ENCODE measurements around the gene RAPGEF4.

RAPGEF4 gene

DNA sequence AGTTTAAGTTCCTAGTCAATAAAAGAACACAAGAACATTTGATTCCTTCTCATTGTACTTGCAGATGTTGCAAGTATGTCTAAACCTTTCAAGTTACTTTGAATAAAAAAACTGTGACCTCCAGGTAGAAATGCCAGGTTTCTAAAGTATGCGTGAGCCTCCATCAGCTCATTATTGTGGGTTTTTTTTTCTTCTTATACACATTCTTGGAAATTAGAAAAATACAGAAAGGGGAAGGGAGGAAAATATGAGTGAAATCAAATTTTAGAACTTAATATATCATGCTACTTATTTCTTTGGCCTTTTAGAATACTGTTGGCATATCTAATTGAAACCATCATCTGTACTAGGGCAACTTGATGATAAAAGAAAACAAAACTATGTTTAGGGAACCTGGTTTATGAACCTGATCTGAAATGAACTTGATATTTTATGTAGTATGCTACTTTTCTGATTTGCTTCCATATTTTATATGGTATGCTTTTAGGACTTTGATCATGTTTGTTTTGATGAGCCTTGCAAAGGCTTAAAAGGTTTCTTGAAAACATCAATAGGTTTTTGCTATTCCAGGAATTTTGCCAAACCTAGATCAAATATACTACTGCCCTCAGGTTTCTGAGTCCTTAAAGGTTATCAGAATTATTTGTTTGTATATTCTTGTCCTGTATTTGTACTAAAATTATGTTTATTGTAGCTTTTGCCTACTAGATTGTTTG, 209.3 kb downstream of the RAPGEF4 start:
- DNase-seq, result no peak

DNA sequence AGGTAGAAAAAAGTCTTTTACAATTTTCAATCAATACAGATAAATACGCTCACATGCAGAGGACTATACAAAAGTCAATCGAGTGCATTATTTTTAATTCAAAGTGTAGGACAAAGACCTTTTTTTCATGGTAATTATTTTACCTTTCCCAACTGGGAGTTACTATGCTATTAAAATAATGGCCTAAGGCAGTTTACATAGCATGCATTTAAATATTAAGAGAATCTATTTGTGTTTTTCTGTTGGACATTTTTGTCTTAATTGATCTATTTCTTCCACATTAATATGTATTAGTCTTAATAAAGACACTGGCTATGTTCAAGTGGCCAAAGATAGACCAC, 209.8 kb downstream of the RAPGEF4 start:
- no peak for DNase-seq

DNA sequence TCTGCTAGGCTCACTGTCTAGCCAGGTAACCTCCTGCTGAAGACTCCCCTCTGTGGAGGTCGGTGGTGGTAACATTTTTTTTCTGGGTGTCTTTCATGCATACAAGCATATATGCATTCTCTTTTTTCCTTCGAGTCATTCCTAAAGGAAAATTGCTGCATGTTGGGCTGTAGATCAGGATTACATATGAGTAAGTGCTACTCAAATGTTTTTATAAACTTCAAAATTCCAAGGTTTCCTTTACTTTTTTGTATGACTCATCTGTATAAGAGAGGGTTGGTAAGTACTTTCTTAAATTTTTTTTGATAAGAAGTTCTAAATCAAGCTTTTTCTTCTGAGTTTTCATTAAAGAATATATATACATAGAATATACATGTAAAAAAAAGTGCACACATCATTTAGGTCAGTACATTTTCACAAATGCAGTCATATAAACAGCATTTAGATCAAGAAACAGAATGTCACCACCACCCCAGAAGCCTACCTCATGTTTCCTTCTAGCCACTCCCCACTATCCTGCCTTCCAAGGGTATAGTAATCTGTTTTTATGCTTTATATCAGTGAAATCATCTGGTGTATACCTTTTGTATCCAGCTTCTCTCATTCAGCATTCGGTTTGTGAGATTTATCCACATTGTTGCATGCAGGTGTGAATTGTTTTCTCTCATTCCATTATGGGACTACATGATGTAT, 212.0 kb downstream of the RAPGEF4 start:
- no peak for DNase-seq

DNA sequence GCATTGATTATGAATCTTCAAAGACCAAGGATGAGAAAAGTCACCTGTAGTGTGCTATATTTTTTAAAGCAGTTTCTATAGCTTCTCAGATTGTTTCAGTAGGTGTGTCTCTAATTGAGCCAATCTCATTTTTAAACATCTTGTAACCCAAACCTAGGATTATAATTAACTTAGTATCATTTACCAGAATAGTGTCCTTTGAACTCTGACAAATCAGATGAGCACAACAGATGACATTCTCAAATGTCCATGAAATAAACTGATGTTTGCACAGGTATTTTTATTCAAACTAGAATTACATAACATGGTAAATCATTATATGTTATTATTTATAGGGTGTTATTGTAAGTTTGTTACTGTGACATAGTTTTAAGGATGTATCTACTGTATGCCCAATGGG, 213.9 kb downstream of the RAPGEF4 start:
- no peak for DNase-seq

DNA sequence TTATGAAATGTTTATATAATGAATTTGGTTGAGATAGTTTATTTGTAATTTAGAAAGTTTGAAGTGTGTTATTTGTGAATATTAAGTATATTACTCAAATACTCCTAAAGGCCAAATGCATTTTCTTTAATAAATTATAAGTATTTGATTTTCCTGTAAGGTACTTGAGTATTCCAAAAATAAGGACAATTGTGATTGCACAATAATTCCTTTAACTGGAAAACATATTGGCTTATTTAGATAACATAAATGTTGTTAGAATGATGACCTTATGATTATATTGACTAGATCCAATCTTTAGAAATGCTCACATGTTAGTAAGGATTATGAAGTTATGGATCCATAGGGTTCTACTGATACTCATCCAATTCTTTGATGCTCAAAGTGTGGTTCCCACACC, 214.9 kb downstream of the RAPGEF4 start:
- DNase-seq, result no peak

DNA sequence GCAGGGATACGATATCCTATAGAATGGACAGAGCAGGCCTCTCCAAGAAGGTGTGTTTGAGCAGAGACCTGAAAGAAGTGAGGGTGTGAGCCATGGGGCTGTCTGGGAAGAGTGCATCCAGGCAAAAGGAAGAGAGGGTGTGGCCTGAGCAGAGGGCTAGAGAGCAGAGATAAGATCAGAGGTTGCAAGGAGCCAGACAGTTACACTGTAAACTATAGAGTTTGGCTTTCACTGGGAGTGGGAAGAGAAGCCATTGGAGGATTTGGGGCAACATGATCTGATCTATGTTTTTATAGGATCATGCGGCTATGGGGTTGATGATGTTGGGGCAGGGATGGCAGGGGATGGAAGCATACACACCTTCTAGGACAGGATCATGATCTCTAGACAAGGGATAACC, 215.9 kb downstream of the RAPGEF4 start:
- DNase-seq, result no peak

DNA sequence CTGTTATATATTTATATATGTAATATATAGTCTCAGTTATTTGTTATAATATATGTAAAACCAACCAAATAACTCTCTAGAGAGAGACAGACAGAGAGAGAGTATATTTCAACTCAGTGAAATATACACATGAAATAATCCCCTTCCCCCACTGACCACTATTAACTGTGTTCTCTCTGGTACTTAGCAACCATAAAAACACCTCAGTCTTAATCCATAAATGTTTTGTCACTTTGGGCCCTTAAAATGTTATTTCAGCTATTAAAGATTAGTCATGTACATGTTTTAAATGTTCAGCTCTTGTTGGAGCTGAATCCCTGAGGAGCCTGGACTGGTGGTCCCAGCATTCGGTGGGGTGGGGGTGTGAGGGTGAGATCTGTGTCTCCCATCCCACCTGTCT, 217.8 kb downstream of the RAPGEF4 start:
- no peak for DNase-seq

DNA sequence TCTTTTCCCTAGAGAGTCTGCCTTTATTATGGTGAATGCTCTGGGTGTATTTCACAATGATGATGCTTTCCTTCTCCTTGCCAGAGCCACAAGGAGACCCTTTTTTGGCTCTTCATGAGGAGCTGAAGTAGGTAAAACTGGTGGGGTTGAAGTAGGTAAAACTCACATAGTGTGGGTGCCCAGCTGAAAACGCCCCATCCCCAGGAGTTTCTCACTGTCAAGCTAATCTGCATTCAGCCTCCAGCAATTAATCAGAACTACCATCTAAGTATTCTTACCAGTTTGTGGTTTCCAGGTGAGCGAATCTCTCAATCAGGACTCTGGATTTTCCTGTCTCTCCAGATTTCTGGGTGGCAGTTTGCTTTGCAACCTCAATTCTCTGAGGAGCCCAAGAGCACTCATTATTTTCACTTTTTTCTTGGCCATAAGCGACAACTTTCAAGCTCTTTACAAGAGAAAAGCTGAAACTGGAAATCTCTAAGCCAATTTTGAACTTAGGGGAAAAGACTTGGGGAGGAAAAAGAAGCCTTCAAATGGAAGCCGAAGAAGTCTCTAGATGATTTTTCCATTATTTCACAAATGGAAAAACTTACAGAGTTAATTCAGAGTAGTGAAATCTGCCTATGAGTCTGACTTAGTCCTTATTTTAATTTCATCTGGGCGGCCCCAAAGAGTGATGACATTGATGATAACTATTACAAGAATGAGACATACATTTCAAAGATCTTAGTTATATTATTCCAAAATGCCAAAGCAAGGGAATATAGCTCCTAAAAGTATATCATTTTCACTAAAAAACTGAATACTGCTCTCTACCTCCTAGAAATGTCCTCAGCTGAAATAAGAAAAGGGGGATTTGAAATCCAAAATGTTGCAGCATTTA, 218.6 kb downstream of the RAPGEF4 start:
- DNase-seq, result no peak

DNA sequence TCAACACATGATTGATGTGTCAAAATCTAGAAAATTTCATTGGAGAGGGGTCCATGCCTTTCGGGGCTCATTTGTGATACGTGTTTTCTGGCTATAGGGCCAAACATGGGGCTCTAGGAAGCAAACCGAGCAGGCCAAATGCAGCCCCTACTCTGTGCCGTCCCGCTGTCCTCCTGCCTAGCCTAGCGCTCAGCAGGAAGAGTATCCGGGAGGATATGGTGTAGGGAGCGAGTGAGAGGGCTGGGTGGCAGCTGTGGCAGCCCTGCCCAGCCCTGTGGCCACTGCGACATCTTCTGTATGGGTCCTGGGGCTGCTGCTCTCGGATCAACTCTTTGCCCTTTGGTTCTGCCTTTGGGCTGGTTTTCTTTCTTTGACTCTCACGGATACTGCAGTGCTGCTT, 219.9 kb downstream of the RAPGEF4 start:
- DNase-seq, result no peak

DNA sequence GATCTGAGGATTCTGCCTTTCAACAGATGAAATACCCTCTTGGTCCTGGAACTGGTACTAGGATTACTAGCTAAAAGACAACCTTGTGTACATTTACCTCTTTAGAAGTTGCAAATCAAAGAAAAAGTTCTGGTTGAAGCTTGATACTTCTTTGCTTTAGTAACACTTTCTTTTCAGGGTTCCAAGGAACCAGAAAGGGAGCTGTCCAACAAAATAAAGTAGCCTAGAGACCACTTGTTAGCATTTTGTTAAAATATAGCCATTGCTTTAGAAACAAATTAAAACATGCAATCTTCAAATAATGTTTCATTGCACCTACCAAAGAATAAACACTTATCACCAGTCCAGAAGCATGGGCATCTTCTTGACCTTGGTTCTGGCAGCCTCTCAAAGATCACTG, 222.1 kb downstream of the RAPGEF4 start:
- DNase-seq, result no peak

DNA sequence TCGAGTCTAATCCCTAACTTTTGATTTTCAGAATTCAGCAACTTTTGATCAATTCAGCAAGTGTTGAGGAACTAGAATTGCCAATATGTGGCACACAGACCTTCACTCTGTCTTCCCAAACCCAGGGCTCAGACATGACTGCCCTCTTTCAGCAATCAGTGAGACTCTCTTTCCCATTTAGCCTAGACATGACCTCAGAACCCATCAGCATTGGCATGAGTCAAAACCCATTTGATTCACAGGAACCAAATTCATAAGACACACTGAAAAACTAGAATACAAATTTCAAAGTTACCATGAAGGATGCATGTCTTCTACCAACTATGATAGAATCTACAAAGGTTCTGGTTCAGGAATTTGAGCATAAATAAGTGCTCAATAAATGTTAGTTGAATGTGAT, 226.4 kb downstream of the RAPGEF4 start:
- DNase-seq, result no peak

DNA sequence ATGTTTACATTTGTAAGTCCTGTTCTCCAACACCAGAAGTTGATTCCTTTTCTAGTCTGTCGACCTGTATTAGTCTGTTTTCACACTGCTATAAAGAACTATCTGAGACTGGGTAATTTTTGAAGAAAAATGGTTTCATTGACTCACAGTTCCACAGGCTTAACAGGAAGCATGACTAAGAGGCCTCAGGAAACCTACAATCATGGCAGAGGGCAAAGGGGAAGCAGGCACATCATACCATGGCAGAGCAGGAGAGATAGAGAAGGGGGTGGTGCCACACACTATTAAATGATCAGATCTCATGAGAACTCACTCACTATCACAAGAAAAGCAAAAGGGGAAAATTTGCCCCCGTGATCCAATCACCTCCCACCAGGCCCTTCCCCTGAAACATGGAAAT, 227.2 kb downstream of the RAPGEF4 start:
- DNase-seq, result peak; percentile 76 to 82

DNA sequence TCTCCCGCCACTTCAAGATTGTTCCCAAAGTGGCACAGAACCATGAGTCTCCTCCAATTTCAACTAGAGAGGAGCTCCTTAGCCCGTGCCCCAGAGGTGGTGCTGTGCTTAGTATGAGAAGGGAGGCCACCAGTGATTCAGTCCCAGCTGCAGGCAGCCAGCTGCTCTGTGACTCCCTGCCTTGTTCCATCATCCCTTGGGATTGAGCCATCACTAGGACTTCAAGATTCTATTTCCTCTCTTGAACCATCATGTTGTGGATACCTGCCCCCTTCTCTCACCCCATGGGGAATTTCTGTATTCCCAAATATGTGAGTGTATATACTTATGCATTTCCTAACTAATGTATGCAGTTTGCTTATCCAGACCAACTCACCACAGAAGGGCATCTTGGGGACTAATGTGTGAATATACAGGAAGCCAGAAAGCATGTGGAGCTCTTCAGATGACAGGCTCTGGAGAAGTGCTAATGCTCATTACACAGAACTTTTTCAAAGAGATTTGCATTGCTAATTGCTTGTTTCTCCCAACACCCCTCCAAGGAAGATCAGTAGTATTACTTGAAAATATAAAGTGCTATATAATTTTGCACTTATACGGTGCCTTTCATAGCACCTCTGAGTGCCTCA, 229.0 kb downstream of the RAPGEF4 start:
- no peak for DNase-seq

DNA sequence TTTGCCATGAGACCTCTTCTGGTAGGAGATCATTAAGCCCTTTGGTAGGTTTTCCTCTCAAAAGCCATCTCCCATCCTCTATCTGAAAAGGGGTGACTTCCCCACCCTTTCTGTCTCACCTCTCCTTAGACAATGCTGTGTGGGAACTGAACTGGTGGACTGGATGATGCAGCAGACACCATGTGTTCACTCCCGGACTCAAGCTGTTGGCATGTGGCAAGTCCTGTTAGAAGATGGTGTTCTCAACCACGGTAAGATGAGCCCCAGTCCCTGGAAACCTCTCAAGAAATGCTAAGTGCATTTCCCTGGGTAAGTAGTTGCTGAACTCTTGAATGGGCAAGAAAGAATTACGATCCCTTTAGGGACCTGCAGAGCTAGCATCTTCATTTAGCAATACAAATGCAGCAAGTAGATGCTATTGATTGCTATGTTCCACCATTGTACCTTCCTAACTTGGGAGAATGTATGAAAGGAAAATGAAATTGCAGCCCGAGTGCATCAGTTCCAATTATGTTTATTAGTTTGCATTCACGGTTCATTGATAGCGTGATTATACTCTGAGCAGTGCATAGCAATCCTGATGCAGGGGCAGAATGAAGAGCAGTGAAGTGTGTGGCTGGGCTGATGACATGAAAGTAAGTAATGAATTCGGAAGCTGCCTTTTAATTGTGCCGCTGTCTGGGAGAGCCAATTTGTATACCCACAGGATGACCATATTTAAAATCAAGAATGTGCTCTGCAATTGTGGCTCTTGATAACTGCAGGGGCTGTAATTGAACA, 230.0 kb downstream of the RAPGEF4 start:
- no peak for DNase-seq

DNA sequence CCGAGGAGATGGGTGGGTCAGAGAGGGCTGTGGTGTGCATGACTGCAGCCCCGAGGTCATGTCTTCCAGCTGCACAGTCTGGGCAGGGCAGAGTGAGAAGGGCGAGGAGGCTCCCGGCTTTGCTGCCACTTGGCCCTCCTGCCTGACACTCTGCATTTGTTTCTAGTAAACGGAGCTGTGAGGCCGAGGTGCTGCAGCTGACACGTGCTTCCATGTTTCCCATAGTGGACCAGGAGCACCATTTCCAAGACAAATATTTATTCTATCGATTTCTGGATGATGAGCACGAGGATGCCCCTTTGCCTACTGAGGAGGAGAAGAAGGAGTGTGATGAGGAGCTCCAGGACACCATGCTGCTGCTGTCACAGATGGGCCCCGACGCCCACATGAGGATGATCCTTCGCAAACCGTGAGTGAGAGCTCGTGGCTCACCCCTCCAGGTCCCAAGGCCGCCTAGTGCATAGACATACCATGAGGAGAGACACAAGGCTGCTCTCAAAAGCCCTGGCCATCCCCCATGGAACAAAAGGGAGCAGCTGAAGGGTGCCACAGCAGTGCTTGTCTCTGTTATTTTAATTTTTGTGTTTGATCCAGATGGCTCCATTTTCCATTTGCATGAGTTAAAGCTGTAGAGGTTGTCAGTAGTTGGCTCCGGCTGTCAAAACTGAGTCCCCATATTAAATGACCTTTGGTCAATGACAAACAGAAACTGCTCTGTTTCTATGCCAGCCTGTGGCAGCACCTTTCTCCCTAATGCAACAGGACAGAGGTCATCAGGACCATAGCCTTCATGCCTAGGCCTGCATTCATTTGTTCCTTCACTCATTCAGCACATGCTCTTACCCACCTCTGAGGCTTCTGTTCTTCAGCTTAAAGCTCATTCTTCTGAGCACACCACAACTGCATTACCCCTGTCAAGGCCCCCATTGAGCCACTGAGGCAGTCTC, 231.7 kb downstream of the RAPGEF4 start:
- DNase-seq, result no peak

DNA sequence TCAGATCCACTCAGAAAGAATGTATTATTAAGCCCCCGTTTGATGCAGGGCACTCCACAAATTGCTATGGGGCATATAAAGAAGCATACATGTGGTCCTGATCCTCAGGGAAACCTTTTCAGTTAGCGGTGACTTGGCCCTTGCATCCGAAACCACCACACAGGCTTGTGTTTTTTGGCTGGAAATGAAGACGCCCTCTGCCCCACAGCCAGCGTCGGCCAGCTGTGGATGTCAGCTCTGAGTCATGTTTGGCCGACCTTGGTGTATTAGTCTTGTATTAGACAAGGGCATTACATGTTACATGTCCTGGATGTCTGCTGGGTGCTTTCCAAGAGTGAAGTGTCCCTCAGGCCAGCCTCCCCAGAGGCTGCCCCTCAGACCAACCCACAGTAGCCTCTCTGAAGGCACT, 232.4 kb downstream of the RAPGEF4 start:
- no peak for DNase-seq

DNA sequence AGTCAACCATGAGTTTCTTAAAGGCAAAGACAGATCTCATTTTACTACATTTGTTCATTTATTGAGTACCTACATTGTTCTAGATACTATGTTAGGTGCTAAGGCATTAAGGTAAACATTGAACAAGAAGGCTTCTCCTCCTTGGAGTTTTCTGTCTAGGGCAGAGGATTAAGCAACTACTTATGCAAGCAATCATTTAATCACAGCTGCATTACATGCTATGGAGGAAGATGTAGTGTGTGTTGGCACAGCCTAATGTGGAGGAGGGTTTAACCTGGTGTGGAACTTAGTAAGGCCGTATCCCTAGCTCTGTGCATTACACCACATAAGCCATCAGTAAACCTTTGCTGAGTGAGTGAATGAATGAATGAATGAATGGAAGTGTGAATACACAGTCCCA, 233.5 kb downstream of the RAPGEF4 start:
- peak; percentile 58 to 62 for DNase-seq

DNA sequence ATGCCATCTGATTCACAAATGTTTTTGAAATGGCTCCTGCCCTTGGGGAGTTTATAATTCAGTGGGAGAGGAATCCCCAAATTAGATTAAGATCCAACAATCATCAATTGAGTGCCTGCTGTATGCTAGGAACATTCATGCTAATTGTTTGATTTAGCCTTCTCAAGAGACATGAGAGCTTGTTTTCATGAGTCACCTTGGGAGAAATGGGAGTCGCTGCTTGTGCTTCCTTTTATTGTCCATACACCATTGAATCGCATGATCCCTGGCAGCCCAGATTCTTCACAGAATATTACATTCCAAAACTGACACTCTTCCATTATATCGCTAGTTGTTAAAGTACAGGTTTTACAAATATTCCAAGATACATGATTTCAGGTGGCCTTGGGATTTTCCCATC, 234.0 kb downstream of the RAPGEF4 start:
- no peak for DNase-seq

DNA sequence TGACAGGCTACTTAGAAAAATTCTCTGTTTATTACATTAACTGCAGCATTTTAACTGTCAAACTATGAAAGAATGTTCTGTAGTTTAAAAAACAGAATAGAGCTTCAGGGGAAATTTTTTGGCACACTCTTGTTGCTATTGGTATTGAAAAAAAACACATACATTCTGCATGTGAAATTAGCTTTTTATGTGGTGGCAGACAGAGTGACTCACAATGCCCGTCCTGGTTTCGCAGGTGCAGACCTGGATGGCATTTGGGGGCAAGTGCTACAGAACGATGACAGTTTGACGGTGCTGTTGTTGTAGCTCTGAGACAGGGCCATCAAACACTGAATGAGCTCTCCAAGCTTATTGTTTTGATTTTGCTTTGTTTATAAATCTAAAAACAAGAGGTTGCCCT, 235.0 kb downstream of the RAPGEF4 start:
- DNase-seq, result no peak

DNA sequence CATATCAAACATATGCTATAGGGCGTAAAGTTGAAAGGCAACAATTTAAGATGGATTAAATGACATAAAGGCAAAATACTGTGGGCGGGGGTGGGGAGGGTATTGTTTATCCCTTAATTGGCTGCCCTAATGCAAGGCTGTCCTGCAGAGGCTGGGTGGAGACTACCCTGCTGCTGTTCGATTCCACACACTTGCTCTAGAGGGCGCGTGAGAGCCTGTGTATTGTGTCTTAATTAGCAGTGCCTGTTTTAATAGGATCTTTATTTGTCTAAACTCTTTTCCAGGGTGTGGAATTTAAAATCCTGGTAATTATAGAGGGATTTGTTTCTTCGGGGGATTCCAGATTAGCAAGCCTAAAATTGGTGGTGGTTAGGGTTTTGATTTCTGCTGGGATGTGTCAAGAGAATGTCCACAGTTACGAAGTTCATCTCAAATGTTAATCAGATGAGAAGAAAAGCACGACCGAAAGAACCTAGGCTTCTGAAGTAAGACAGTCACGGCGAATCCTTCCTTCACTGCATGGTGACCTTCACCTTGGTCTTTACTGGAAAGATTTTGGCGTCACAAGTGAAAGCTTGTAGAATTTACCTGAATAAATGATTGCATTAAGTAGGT, 236.5 kb downstream of the RAPGEF4 start:
- DNase-seq, result peak in 1 of 2 donors; percentile 79

DNA sequence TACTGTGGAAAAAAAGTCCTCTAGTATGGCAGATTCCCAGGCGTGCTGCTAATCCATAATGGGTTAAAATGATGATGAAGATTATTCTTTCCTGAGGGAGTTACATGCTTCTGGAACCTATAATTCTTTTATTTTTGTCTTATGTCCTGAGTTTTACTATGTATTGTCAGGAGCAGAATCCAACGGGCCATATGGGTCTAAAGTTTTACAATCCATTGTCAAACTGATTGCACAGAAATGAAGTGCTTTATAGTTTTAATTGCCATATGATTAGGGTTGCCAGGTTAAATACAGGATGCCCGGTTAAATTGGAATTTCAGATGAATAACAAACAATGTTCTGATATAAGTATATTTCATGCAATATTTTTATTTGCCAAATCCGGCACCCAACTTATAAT, 239.1 kb downstream of the RAPGEF4 start:
- no peak for DNase-seq
